GM18870 (cell line): ENCODE measurements around the gene ZKSCAN1.
"Not testable (repeated sequence)": the region's sequence is repeated elsewhere in the genome, so short reads cannot be mapped to it uniquely, and the experiment has no call there.

Experiments used
- ATAC-seq: cut with Tn5 transposase; IDR thresholded peaks from one replicate; pipeline ENCODE4 v1.9.1; 2021; ENCODE audit warnings: moderate library complexity; ENCODE audit not compliant: unreplicated experiment

ZKSCAN1 gene

DNA sequence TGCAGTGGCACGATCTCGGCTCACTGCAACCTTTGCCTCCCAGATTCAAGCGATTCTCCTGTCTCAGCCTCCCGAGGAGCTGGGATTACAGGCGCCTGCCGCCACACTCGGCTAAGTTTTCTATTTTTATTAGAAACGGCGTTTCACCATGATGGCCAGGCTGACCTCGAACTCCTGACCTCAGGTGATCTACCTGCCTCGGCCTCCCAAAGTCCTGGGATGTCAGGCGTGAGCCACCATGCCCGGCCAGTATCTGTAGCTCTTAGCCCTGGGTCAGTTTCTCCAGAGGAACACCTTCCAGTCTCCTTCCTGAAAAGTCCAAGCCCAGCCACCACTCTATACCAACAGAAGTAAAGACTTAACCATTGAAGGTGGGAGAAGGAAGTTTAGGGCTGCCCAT, 15.2 kb upstream of the ZKSCAN1 start:
- ATAC-seq, result no peak

DNA sequence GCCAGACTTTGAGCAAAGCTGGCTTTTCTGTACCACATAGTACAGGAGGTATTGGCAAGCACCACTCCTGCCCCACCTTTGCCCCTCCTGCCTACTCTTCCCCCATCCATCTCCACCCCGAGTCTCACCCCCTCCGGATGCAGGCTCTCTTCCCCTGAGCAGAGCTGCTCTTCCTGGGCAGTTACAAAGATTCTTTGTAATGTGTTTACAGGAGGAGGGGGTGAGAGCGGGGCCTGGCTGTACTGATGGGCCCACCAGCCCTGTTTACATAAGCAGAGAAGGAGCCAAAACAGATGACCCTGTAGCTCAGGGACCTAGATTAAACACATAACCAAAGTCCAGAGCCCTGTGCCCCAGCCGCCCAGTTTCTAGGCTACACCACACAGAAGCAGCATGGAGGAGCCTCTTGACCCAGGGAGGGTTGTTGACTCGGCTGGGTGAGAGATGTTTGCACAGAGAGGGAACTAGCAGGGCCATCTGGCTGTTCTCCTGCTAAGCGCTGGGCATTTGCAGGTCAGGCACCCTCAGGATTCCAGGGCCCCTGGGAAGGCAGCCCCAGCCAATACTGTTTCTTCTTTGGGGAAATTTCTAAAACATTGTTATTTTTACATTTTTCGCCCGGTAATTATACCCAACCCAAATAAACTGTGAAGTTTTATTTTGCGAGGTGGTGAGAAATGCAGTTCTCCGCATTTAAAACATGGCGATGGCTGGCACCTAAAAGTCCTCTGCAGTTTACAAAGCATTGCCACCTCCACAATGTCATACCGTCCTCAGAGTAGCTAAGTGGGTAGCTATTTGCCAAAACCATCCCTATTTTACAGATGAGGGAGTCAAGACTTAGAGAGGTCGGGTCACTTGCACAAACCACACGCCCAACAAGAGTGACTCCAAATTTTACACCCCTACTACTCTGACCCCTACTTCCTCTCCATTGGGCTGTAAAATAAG, 11.4 kb upstream of the ZKSCAN1 start:
- ATAC-seq, result no peak

DNA sequence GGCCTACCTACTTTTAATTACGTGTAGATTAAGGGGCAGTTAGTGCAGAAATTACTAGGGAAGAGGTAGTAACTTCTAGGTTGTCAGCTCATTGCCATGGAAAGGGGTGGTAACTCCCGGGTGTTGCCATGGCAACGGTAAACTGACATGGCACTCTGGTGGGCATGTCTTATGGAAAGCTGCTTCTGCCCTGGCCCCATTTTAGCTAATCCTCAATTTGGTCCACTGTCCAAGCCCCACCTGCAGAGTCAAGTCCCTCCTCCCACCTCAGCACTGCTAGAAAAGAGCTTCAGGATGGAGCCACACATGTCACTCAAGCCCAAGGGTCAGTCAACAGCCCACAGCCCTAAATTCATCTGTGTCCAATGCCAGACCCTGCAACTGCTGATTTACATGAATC, 7.5 kb upstream of the ZKSCAN1 start:
- no peak for ATAC-seq

DNA sequence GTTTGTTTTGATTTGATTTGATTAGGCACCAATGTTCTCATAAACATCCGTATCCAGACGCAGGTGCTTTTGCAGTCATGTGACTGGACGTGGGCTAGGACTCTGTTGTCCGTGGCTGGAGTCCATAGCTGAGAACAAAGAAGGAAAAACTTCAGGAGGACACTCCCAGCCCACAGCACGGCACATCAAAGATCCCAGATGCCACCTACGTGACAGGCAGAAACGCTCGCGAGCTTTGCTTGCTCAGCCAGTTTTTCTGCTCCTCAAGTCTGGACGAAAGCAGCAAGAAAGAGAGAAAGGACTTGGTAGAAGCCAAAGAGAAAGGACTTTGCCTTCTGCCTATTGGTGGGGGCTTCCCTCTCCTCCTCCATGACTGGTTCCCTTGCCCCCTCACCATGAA, 6.9 kb upstream of the ZKSCAN1 start:
- no peak for ATAC-seq

DNA sequence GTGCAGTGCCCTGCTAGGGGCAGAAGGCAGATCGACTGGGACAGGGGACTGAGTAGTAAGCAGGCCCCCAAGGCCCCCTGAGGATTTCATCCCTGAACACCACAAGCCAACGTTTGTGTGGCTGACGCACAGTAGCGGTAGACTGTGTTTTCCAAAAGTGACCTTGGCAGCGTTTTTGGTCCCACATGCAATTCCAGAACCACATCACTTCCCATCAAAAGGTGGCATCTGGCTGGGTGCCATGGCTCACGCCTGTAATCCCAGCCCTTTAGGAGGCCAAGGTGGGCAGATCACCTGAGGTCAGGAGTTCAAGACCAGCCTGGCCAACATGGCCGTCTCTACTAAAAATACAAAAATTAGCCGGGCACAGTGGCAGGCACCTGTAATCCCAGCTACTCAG, 5.4 kb upstream of the ZKSCAN1 start:
- ATAC-seq, result not testable (repeated sequence)

DNA sequence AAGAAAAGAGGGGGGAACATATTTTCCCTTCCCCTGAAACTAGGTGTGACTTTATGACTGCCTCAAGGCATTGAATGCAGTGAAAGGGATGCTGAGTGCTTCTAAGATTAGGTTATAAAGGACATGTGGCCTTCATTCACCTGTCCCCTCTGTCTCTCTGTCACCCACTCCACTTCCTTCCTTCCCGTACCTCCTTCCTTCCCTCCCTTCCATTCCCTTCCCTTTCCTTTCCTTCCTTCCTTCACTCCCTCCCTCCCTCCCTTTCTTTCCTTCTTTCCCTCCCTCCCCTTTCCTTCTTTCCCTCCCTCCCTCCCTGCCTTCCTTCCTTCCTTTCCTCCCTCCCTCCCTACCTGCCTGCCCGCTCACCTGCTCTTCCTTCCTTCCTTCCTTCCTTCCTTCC, 4.5 kb upstream of the ZKSCAN1 start:
- ATAC-seq, result no peak

DNA sequence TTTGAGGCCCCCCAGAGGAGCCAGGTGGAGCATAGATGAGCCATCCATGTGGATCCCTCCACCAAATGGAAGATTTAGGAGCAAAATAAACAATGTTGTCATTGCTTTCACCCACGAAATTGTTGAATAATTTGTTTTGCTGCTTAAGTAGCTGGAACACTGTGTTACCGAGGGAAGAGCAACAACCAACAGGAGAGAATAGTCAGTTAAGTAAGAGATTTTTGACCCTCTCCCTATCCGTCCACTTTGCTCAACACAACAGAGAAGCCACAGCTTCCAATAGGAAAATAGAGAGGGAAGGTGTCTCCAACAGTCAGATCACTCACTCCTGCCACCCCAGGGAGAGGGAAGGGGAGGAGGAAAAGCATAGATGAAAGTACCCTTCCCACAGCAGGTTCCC, 3.9 kb upstream of the ZKSCAN1 start:
- ATAC-seq, result no peak

DNA sequence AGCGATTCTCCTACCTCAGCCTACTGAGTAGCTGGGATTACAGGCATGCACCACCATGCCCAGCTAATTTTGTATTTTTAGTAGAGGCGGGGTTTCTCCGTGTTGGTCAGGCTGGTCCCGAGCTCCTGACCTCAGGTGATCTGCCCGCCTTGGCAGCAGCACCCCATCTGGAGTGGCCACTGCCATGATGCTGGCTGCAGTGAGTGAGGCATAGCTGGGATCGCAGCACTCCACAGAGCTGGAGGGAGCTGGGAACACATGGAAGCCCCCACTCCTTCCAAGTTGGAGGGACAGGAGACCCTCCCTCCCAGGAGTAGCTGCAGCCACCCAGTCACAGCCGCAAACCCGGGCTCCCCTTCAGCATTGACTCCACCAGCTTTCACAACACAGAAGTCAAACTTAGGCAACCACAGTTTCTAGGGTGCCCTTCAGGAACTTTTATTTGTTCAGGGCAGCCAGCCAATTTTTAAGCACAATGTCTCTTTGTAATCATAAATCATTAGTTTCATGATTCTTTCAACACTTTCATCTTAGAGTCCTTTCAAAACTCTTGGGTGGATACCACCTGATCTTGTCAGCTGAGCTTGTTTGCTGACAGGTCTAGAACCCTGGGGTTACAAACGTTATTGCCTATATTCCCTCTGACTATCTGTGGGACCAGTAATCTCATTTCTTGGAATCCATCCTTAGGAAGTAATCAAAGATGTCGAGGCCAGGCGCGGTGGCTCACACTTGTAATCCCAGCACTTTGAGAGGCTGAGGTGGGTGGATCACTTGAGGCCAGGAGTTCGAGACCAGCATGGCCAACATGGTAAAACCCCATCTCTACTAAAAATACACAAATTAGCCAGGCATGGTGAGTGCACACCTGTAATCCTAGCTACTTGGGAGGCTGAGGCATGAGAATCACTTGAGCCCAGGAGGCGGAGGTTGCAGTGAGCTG, 2.7 kb upstream of the ZKSCAN1 start:
- not testable (repeated sequence) for ATAC-seq

DNA sequence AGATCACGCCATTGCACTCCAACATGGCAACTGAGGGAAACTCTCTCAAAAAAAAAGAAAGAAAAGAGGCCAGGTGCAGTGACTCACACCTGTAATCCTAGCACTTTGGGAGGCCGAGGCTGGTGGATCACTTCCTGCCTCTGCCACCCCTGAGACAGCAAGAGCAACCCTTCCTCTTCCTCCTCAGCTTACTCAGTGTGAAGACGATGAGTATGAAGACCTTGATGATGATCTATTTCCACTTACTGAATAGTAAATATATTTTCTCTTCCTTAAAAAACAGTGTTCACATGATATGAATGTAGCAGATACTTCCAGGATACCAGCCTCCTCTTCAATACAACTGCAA, 2.1 kb upstream of the ZKSCAN1 start:
- no peak for ATAC-seq

DNA sequence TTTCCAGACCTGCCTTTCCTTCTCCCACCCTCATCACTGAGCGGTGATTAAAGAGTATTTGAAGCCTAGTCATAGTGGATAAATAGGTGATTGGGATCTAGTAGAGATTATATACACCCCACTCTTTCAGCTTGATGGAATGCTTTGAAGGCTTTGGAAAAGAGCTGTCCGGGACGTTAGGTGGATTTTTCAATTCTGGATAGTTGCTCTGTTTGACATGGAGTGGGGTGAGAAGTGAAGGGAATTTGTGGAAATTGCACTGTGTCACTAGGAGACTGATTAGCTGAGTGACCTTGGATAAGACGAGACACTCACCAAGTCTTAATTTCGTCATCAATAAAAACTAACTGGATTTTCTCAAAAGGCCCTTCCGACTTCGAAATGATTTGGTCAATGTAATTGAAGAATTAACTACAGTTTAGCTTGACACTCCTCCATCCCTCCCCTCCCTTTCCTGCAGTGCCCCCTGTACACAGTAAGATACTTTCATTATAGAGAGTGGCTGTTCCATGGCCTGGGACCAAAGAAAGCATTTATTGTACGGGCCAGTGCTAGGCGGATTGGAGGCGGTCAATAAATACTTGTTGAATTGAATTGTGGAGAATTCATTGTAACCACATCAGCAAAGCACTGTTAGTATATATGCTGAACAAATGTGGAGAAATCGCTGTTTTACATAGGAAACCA, 962 bp downstream of the ZKSCAN1 start:
- ATAC-seq, result no peak

DNA sequence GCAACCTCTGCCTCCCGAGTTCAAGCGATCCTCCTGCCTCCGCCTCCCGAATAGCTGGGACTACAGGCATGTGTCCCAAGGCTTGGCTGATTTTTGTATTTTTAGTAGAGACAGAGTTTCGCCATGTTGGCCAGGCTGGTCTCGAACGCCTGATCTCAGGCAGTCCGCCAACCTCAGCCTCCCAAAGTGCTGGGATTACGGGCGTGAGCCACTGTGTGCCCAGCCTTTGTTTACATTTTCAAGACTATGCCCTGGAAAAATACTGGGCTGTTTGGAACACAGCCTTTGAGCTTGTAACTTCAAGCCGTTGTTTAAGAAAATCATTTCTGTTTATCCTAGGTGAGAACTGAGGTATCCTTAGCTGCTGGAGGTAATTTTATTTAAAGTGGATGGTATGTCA, 1.9 kb downstream of the ZKSCAN1 start:
- no peak for ATAC-seq

DNA sequence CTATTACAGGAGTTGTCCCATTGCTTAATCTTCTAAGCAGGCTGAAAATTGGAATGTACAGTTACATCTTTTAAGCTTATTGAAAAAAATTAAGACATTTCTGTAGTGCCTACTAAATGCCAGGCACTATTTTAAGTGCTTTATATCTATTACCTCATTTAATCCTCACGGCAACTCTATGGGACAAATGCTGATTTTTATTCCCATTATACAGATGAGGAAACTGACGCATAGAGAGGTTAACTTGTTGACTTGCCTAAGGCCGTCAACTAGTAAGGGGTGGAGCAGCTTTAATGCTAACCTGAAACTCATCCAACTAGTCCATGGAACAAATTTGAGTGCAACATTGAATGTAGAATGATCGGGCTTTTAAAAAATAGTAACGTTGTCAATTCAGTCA, 2.5 kb downstream of the ZKSCAN1 start:
- ATAC-seq, result no peak

DNA sequence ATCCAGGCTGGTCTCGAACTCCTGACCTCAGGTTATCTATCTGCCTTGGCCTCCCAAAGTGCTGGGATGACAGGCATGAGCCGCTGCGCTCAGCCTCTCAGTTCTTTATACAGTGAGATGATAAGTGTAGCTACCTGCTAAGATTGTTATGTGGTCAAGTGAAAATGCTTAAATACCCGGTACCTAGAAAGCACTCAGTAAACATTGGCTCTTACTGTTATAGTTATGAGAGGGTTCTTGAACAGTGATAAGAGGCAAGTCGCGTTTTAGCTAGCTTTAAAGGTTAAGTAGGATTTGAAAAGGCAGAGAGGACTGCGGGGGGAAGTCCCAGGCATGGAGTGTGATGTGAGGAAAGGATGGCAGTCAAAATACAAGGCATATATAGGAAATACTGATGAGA, 4.5 kb downstream of the ZKSCAN1 start:
- ATAC-seq, result no peak

DNA sequence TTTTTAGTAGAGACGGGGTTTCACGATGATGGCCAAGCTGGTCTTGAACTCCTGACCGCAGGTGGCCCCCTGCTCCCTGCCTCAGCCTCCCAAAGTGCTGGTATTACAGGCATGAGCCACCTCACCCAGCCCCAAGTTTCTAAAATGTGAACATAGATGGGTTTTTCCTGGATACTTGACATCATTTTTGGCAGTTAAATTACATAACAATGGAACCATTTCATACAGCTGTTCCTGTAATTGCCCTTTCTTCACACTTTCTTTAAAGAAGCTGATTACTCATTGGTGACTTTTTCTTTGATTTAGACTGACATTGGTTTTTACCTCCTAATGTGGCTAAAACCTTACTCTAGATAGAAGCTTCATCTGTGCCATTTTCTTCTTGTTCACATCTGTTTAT, 5.9 kb downstream of the ZKSCAN1 start:
- ATAC-seq, result no peak

DNA sequence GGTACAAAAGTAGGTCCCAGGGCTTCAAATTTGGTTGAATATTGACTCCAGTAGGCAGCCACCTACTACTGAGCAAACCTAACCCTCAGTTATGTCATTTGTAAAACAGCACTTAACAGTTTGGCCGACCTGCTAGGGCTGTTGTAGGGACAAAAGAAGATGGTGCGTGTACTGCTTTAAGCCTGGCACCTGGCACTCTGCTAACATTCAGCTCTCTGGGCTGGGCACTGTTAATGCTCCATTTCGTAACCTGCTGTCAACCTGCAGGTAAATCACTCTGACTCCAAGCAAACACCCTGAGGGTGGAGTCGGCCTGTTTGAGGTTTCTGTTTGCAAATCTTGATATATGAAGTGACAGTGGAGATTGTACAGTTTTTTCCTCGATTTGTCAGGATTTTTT, 7.2 kb downstream of the ZKSCAN1 start:
- ATAC-seq, result no peak

DNA sequence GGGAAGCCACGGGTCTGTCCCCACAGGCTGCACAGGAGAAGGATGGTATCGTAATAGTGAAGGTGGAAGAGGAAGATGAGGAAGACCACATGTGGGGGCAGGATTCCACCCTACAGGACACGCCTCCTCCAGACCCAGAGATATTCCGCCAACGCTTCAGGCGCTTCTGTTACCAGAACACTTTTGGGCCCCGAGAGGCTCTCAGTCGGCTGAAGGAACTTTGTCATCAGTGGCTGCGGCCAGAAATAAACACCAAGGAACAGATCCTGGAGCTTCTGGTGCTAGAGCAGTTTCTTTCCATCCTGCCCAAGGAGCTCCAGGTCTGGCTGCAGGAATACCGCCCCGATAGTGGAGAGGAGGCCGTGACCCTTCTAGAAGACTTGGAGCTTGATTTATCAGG, 8.1 kb downstream of the ZKSCAN1 start:
- ATAC-seq, result no peak

DNA sequence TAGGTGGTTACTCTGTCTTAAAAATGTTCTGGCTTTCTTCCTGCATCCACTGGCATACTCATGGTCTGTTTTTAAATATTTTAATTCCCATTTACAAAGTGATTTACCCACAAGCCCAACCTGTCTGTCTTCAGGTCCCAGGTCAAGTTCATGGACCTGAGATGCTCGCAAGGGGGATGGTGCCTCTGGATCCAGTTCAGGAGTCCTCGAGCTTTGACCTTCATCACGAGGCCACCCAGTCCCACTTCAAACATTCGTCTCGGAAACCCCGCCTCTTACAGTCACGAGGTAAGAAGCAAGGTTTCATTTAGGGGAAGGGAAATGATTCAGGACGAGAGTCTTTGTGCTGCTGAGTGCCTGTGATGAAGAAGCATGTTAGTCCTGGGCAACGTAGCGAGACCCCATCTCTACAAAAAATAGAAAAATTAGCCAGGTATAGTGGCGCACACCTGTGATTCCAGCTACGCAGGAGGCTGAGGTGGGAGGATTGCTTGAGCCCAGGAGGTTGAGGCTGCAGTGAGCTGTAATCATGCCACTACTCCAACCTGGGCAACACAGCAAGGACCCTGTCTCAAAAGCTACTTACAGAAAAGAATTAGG, 8.7 kb downstream of the ZKSCAN1 start:
- no peak for ATAC-seq

DNA sequence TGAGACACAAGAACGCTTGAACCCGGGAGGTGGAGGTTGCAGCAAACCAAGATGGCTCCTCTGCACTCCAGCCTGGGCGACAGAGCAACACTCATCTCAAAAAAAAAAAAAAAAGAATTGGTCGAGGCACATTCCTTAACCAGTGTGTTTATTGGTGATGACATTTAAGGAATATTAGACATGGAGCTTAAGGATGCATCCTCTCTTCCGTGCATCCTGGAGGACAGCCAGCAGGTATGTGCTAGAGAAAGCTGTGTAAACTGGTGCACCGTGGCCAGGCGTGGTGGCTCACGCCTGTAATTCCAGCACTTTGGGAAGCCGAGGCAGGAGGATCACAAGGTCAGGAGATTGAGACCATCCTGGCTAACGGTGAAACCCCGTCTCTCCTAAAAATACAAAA, 11.8 kb downstream of the ZKSCAN1 start:
- no peak for ATAC-seq

DNA sequence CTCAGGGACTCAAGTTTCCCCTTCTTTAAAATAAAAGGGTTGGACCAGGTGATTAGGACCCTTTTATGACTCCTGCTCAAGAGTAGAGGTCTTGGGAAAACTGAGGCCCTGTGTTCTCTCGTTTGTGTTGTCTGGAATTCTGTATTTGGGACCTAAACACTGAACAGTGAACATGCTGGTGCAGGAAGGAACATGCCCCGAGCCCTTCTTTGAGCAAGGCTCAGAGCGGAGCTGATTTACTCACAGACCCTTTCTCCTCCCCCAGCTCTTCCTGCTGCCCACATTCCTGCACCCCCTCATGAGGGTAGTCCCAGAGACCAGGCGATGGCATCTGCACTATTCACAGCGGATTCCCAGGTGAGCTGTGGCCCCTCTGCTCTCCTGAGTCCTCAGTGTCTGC, 14.2 kb downstream of the ZKSCAN1 start:
- ATAC-seq, result no peak

DNA sequence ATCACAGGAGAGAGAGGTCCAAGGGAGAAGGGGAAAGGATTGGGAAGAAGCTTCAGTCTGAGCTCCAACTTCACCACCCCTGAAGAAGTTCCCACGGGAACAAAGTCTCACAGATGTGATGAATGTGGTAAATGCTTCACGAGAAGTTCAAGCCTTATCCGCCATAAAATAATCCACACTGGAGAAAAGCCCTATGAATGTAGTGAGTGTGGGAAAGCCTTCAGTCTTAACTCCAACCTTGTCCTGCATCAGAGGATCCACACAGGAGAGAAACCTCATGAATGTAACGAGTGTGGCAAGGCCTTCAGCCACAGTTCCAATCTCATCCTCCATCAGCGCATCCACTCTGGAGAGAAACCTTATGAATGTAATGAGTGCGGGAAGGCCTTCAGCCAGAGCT, 18.1 kb downstream of the ZKSCAN1 start:
- no peak for ATAC-seq
